Mucosa of rectum (tissue), 2 donors: ENCODE measurements around the gene CAND2.

ENCODE experiments used
- H3K27ac ChIP-seq, 2 donors: one replicate each; pipeline ENCODE4 v1.7.0; 2013; ENCODE audit warnings: inconsistent platforms in 2 of 2, low read depth in 2 of 2, low read length in 2 of 2
- H3K27me3 ChIP-seq, 2 donors: one replicate each; pipeline ENCODE4 v1.7.0; 2013; ENCODE audit warnings: low read length in 2 of 2; ENCODE audit not compliant: control insufficient read depth in 2 of 2, insufficient read depth in 2 of 2
- H3K36me3 ChIP-seq, 2 donors: one replicate each; pipeline ENCODE4 v1.7.0; 2013; ENCODE audit warnings: low read length in 2 of 2; ENCODE audit not compliant: control insufficient read depth in 2 of 2, insufficient read depth in 2 of 2
- H3K4me1 ChIP-seq, 2 donors: one replicate each; pipeline ENCODE4 v1.7.0; 2013; ENCODE audit warnings: low read length in 2 of 2, mild to moderate bottlenecking in 1 of 2; ENCODE audit not compliant: control insufficient read depth in 2 of 2, insufficient read depth in 2 of 2
- H3K4me3 ChIP-seq, 2 donors: one replicate each; pipeline ENCODE4 v1.7.0; 2013; ENCODE audit warnings: low read length in 2 of 2
- H3K9ac ChIP-seq, 2 donors: one replicate each; pipeline ENCODE4 v1.7.0; 2013; ENCODE audit warnings: low read length in 2 of 2, low read depth in 1 of 2, mild to moderate bottlenecking in 1 of 2
- H3K9me3 ChIP-seq, 2 donors: one replicate each; pipeline ENCODE4 v1.7.0; 2013; ENCODE audit warnings: low read length in 2 of 2; ENCODE audit not compliant: control insufficient read depth in 2 of 2
- donor health status: healthy.
- donor health status: Normal muscosa, but diverticular disease.

Gene CAND2

DNA sequence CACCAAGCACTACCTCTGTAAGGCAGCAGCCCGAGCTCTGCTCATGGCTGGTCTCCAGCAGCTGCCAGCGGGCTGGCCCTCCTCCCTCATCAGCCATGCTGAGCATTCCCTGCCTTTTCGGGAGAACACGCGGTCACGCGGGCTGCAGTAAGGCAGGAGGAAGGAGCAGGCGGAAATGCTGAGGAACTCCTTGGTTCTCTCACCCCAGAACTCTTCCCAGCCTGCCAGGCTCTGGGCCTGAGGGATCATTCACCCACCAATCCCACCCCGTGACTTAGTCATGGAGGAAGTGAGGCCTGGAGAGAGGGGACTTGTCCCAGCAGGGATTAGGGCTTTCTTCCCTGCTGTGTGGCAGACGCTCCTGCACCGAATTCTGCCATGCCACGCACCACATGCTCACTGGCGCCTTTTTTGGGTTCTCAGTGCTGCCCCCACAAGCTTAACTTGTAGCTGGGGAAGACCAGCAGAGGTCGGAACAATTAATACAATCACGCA lies 87.8 kb downstream of the CAND2 start:
- Histone ChIP-seq H3K27me3 (peaks cover 2 to 9% of the 10 kb centered on the region in 2 donors), H3K9ac (no peak overlapping the region), H3K9me3 (no peaks in the 10 kb centered on the region), H3K27ac (no peak overlapping the region), H3K4me1 (no peaks in the 10 kb centered on the region), H3K36me3 (no peaks in the 10 kb centered on the region), H3K4me3 (no peak overlapping the region)
